HepG2 (cell line): Measurements from ENCODE around the gene RTF1. TPM values are rescaled to one million over a fixed set of nuclear protein-coding genes. Genes with fewer than 3 reads are reported as not detected.

Experiments
- GPN1 ChIP-seq: sonication (generic); formaldehyde crosslinking; IDR thresholded peaks from 2 replicates; pipeline ENCODE4 v1.5.1; 2020; ENCODE audit warnings: missing genetic modification reagents, borderline replicate concordance
- KLF15 ChIP-seq: sonication (generic); formaldehyde crosslinking; IDR thresholded peaks from 2 replicates; pipeline ENCODE4 v1.8.1; 2023; ENCODE audit warnings: borderline replicate concordance, mild to moderate bottlenecking, inconsistent platforms, missing genetic modification reagents, mixed read lengths
- NAIF1 ChIP-seq: sonication (generic); formaldehyde crosslinking; IDR thresholded peaks from 2 replicates; pipeline ENCODE4 v1.5.0; 2020; ENCODE audit warnings: mild to moderate bottlenecking, missing genetic modification reagents, borderline replicate concordance
- PCBP1 ChIP-seq: fragments of 200-400 bp; formaldehyde crosslinking; IDR thresholded peaks from 2 replicates; pipeline ENCODE4 v1.6.1; 2017; ENCODE audit warnings: mild to moderate bottlenecking, low read depth, low read length, borderline replicate concordance
- SRSF1 ChIP-seq: fragments of 200-400 bp; formaldehyde crosslinking; optimal IDR thresholded peaks from 2 replicates; pipeline ENCODE3; 2017; ENCODE audit warnings: mild to moderate bottlenecking, low read depth, low read length, moderate library complexity
- TEF ChIP-seq: sonication (generic); formaldehyde crosslinking; IDR thresholded peaks from 2 replicates; pipeline ENCODE4 v1.5.0; 2020; ENCODE audit warnings: missing genetic modification reagents
- ZFP62 ChIP-seq: sonication (generic); formaldehyde crosslinking; IDR thresholded peaks from 2 replicates; pipeline ENCODE4 v1.4.0; 2020; ENCODE audit warnings: missing genetic modification reagents
- ZNF224 ChIP-seq: sonication (generic); formaldehyde crosslinking; IDR thresholded peaks from 2 replicates; pipeline ENCODE4 v1.5.0; 2020; ENCODE audit warnings: mild to moderate bottlenecking, missing genetic modification reagents
- polyA plus RNA-seq, 8 experiments: library from polyadenylated mRNA; depleted of rRNA in 3 of 8; stranded (reverse) in 7 of 8; unstranded in 1 of 8; fragments of >200 nt; fragmentation: Illumina TruSeq in 4 of 8; extraction: Trizol in 4 of 8; gene quantifications; 2 replicates each; pipeline versions ENCODE4 v1.2.1 to v1.2.3, GENCODE V29; 2011 to 2016; ENCODE audit warnings: low read depth in 4 of 8, missing spikeins in 1 of 8, mixed read lengths in 1 of 8; ENCODE audit not compliant: insufficient read depth in 1 of 8
- total RNA-seq, 5 experiments: library from RNA; depleted of rRNA; stranded (reverse); fragments of >200 nt; fragmentation: Illumina TruSeq; extraction: Trizol; gene quantifications; 2 replicates each; pipeline ENCODE4 v1.2.3, GENCODE V29; 2016; ENCODE audit warnings: low read depth in 1 of 5
- TF ChIP-seq, protein P1 (sequence below): sonication (generic); formaldehyde crosslinking; IDR thresholded peaks from 2 replicates; pipeline ENCODE4 v1.4.0; 2020; ENCODE audit warnings: mild to moderate bottlenecking, missing genetic modification reagents
- TF ChIP-seq, protein P2 (sequence below), 2 experiments: fragments of 450-650 bp in 1 of 2; sonication (generic) in 1 of 2; formaldehyde crosslinking in 1 of 2; IDR thresholded peaks; 2 replicates each; pipeline versions ENCODE4 v1.6.1 to v1.8.0; 2016 to 2022; ENCODE audit warnings: antibody characterized with exemption in 1 of 2, mild to moderate bottlenecking in 1 of 2, missing genetic modification reagents in 1 of 2

Gene RTF1
- total and polyA plus RNA-seq, 2 of the 13 experiments (the other 11 are each of a cell fraction or from before 2014, with no cell fraction given) = 13.9 to 17.9 TPM

- TF ChIP-seq TEF (CRISPR knock-in tag) (no peak), NAIF1 (CRISPR knock-in tag) (peak; percentile 59; the same call in 1 of the 2 replicates), GPN1 (CRISPR knock-in tag) (no peak), PCBP1 (no peak), ZNF224 (CRISPR knock-in tag) (no peak), SRSF1 (no peak), ZFP62 (CRISPR knock-in tag) (no peak), KLF15 (CRISPR knock-in tag) (no peak)
- TF ChIP-seq, protein P1, sequence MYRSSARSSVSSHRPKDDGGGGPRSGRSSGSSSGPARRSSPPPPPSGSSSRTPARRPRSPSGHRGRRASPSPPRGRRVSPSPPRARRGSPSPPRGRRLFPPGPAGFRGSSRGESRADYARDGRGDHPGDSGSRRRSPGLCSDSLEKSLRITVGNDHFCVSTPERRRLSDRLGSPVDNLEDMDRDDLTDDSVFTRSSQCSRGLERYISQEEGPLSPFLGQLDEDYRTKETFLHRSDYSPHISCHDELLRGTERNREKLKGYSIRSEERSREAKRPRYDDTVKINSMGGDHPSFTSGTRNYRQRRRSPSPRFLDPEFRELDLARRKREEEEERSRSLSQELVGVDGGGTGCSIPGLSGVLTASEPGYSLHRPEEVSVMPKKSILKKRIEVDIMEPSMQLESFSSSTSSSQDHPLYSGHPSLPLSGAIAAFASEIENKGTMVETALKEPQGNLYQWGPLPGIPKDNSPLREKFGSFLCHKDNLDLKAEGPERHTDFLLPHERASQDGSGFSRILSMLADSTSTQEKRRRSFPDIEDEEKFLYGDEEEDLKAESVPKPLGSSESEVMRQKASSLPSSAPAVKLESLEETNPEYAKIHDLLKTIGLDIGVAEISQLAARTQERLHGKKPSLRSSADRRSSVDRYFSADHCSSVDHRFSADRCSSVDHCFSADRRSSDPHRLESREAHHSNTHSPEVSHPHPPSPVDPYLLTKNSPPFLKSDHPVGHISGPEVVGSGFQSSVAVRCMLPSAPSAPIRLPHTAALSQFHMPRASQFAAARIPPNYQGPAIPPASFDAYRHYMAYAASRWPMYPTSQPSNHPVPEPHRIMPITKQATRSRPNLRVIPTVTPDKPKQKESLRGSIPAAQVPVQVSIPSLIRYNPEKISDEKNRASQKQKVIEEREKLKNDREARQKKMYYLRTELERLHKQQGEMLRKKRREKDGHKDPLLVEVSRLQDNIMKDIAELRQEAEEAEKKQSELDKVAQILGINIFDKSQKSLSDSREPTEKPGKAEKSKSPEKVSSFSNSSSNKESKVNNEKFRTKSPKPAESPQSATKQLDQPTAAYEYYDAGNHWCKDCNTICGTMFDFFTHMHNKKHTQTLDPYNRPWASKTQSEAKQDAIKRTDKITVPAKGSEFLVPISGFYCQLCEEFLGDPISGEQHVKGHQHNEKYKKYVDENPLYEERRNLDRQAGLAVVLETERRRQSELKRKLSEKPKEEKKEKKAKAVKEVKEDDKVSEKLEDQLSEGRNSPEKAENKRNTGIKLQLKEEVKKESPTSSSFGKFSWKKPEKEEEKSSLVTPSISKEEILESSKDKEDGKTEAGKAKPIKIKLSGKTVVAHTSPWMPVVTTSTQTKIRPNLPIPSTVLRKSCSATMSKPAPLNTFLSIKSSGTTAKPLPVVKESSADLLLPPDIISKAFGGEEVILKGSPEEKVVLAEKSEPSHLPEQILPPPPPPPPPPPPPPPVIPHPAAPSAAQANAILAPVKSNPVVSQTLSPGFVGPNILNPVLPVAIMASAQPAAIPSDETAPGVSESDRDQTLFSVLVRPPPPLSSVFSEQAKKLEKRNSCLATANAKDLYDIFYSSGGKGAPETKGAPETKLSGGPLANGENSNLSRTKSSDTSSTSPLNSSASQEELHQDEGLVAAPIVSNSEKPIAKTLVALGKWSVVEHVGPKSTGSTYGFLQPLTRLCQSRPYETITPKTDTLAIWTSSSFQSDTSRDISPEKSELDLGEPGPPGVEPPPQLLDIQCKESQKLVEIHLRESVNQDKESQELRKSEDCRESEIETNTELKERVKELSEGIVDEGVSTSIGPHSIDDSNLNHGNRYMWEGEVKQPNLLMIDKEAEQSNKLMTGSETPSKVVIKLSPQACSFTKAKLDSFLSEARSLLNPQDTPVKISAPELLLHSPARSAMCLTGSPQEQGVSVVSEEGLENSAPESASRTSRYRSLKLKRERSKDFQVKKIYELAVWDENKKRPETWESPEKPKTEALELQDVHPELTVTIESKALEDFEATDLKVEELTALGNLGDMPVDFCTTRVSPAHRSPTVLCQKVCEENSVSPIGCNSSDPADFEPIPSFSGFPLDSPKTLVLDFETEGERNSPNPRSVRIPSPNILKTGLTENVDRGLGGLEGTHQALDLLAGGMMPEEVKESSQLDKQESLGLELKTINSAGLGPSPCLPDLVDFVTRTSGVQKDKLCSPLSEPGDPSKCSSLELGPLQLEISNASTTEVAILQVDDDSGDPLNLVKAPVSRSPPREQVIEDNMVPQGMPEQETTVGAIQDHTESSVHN = no peak
- TF ChIP-seq, protein P2, sequence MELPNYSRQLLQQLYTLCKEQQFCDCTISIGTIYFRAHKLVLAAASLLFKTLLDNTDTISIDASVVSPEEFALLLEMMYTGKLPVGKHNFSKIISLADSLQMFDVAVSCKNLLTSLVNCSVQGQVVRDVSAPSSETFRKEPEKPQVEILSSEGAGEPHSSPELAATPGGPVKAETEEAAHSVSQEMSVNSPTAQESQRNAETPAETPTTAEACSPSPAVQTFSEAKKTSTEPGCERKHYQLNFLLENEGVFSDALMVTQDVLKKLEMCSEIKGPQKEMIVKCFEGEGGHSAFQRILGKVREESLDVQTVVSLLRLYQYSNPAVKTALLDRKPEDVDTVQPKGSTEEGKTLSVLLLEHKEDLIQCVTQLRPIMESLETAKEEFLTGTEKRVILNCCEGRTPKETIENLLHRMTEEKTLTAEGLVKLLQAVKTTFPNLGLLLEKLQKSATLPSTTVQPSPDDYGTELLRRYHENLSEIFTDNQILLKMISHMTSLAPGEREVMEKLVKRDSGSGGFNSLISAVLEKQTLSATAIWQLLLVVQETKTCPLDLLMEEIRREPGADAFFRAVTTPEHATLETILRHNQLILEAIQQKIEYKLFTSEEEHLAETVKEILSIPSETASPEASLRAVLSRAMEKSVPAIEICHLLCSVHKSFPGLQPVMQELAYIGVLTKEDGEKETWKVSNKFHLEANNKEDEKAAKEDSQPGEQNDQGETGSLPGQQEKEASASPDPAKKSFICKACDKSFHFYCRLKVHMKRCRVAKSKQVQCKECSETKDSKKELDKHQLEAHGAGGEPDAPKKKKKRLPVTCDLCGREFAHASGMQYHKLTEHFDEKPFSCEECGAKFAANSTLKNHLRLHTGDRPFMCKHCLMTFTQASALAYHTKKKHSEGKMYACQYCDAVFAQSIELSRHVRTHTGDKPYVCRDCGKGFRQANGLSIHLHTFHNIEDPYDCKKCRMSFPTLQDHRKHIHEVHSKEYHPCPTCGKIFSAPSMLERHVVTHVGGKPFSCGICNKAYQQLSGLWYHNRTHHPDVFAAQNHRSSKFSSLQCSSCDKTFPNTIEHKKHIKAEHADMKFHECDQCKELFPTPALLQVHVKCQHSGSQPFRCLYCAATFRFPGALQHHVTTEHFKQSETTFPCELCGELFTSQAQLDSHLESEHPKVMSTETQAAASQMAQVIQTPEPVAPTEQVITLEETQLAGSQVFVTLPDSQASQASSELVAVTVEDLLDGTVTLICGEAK (IDR thresholded peaks at IDR 0.05) = no peak
- TF ChIP-seq, protein P2 (CRISPR knock-in tag; IDR thresholded peaks at IDR 0.05) = no peak; the same call in none of the 2 replicates
These were observed at the start of gene RTF1 (continued) for GRCh38 chr15:41416742-41417417.
